RWPE2 (cell line): ENCODE results near the gene TNRC6B.

ENCODE experiments used
- ATAC-seq: fragments of 200-7000 bp; cut with Tn5 transposase; 3 replicates; pipeline ENCODE4 v1.9.1; 2021; ENCODE audit warnings: low read depth
- DNase-seq: peaks from one replicate; pipeline ENCODE4 v3.0.0-alpha.2; 2020; ENCODE audit warnings: low spot score
- H3K27ac ChIP-seq: fragments of 450-650 bp; 2 replicates; pipeline ENCODE4 v1.5.1; 2017; ENCODE audit warnings: mild to moderate bottlenecking; ENCODE audit not compliant: poor library complexity, severe bottlenecking
- H3K27me3 ChIP-seq: fragments of 250-450 bp; sonication (Bioruptor Pico); 2 replicates; pipeline ENCODE4 v1.5.1; 2021; ENCODE audit warnings: mild to moderate bottlenecking, moderate library complexity; ENCODE audit not compliant: insufficient read depth, poor library complexity, severe bottlenecking
- H3K36me3 ChIP-seq: fragments of 250-450 bp; sonication (Bioruptor Pico); 2 replicates; pipeline ENCODE4 v1.5.1; 2020; ENCODE audit warnings: low read depth, mild to moderate bottlenecking, moderate library complexity
- H3K4me1 ChIP-seq: fragments of 250-450 bp; sonication (Bioruptor Pico); 2 replicates; pipeline ENCODE4 v1.5.1; 2021; ENCODE audit warnings: mild to moderate bottlenecking, moderate library complexity; ENCODE audit not compliant: insufficient read depth, poor library complexity, severe bottlenecking
- H3K4me3 ChIP-seq: fragments of 250-450 bp; sonication (Bioruptor Pico); 2 replicates; pipeline ENCODE4 v1.5.1; 2021; ENCODE audit warnings: mild to moderate bottlenecking, moderate library complexity; ENCODE audit not compliant: severe bottlenecking
- H3K9me3 ChIP-seq: fragments of 250-450 bp; sonication (Bioruptor Pico); 2 replicates; pipeline ENCODE4 v1.5.1; 2021; ENCODE audit warnings: mild to moderate bottlenecking, moderate library complexity; ENCODE audit not compliant: severe bottlenecking
- CTCF ChIP-seq: fragments of 450-650 bp; IDR thresholded peaks from one replicate; pipeline ENCODE4 v1.5.1; 2017; ENCODE audit warnings: mild to moderate bottlenecking, moderate library complexity; ENCODE audit not compliant: poor library complexity, severe bottlenecking

The TNRC6B gene

GRCh38 chr22:40258501-40258915, 80.8 kb downstream of the TNRC6B start:
- H3K27ac ChIP-seq = peak overlapping the region; percentile 93
- no peaks in the 10 kb centered on the region for H3K9me3 ChIP-seq
- no peak overlapping the region for H3K4me3 ChIP-seq
- no peak for TF ChIP-seq CTCF
- H3K27me3 ChIP-seq = no peaks in the 10 kb centered on the region
- DNase-seq (no peak), ATAC-seq (peak; percentile 96)
- peaks cover 21% of the 10 kb centered on the region for H3K36me3 ChIP-seq
- H3K4me1 ChIP-seq = peaks cover 34% of the 10 kb centered on the region

DNA sequence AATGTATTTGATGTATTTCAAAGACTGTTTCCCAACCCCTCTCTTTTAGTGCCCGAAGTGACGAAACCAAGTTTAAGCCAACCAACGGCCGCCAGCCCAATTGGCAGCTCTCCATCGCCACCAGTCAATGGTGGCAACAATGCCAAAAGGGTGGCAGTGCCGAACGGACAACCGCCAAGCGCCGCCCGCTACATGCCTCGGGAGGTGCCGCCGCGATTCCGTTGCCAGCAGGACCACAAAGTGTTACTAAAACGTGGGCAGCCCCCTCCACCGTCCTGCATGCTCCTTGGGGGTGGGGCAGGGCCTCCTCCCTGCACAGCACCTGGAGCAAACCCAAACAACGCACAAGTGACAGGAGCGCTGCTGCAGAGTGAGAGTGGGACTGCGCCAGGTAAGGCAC, 84.1 kb downstream of the TNRC6B start:
- no peak for TF ChIP-seq CTCF
- Histone ChIP-seq H3K27ac (no peak overlapping the region), H3K4me3 (no peak overlapping the region), H3K4me1 (peaks cover 26% of the 10 kb centered on the region), H3K27me3 (no peaks in the 10 kb centered on the region), H3K9me3 (no peaks in the 10 kb centered on the region), H3K36me3 (peaks cover 34% of the 10 kb centered on the region)
- ATAC-seq (no peak), DNase-seq (no peak)

- no peak for DNase-seq
- Histone ChIP-seq H3K4me3 (no peak overlapping the region), H3K4me1 (peaks cover 14% of the 10 kb centered on the region), H3K27ac (no peak overlapping the region), H3K36me3 (peaks cover 34% of the 10 kb centered on the region), H3K9me3 (no peaks in the 10 kb centered on the region), H3K27me3 (no peaks in the 10 kb centered on the region)
- no peak for TF ChIP-seq CTCF
- no peak for ATAC-seq
These were observed 85.5 kb downstream of the TNRC6B start for GRCh38 chr22:40263191-40263590.

DNA sequence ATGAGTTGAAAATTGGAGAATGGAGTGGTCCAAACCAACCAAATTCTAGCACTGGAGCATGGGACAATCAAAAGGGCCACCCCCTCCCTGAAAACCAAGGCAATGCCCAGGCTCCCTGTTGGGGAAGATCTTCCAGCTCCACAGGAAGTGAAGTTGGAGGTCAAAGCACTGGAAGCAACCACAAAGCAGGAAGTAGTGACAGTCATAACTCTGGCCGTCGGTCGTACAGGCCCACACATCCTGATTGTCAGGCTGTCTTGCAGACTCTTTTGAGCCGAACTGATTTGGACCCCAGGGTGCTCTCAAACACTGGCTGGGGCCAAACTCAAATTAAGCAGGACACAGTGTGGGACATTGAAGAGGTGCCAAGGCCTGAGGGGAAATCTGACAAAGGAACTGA, 88.1 kb downstream of the TNRC6B start:
- Histone ChIP-seq H3K36me3 (peaks cover 32% of the 10 kb centered on the region), H3K27ac (no peak overlapping the region), H3K4me1 (no peaks in the 10 kb centered on the region), H3K9me3 (no peaks in the 10 kb centered on the region), H3K27me3 (no peaks in the 10 kb centered on the region), H3K4me3 (no peak overlapping the region)
- TF ChIP-seq CTCF = no peak
- ATAC-seq = no peak
- no peak for DNase-seq

- no peaks in the 10 kb centered on the region for H3K9me3 ChIP-seq
- no peak for TF ChIP-seq CTCF
- H3K4me1 ChIP-seq = no peaks in the 10 kb centered on the region
- no peaks in the 10 kb centered on the region for H3K27me3 ChIP-seq
- ATAC-seq = no peak
- no peak for DNase-seq
- no peak overlapping the region for H3K27ac ChIP-seq
- no peak overlapping the region for H3K4me3 ChIP-seq
- H3K36me3 ChIP-seq = peaks cover 19% of the 10 kb centered on the region
These were observed 92.3 kb downstream of the TNRC6B start for GRCh38 chr22:40270031-40270430.
